Keratinocyte (primary cell): ENCODE data around the gene MUC5B. TPM values are rescaled to one million over a fixed set of nuclear protein-coding genes. Genes with fewer than 3 reads are reported as not detected.

ENCODE experiments used
- DNase-seq: peaks from one replicate; pipeline ENCODE4 v3.0.0-alpha.2; 2011; ENCODE audit warnings: low read depth, missing footprints, low spot score
- FAIRE-seq: peaks from 2 replicates; lab custom pipeline; 2011; peaks lifted over from hg19 to GRCh38; lab: Jason Lieb, UNC
- H2AFZ ChIP-seq: 2 replicates; pipeline ENCODE4 v1.6.0; 2012; ENCODE audit warnings: low read length, control low read depth, inconsistent platforms; ENCODE audit not compliant: control insufficient read depth
- H3K27ac ChIP-seq: 2 replicates; pipeline ENCODE4 v1.5.1; 2011; ENCODE audit warnings: low read length; ENCODE audit not compliant: control insufficient read depth, insufficient read depth
- H3K27me3 ChIP-seq: 3 replicates; pipeline ENCODE4 v1.6.0; 2011; ENCODE audit warnings: low read length; ENCODE audit not compliant: control insufficient read depth, insufficient read depth; ENCODE audit errors: extremely low read depth
- H3K36me3 ChIP-seq, 2 experiments: 2 replicates in 1 of 2; 3 replicates in 1 of 2; pipeline ENCODE4 v1.5.1; 2011; ENCODE audit warnings: low read length in 2 of 2, mild to moderate bottlenecking in 1 of 2; ENCODE audit not compliant: control insufficient read depth in 2 of 2, insufficient read depth in 2 of 2; ENCODE audit errors: extremely low read depth in 1 of 2
- H3K4me1 ChIP-seq: 3 replicates; pipeline ENCODE4 v1.5.1; 2011; ENCODE audit warnings: low read length; ENCODE audit not compliant: control insufficient read depth, insufficient read depth; ENCODE audit errors: extremely low read depth
- H3K4me2 ChIP-seq: 3 replicates; pipeline ENCODE4 v1.6.0; 2011; ENCODE audit warnings: low read depth, low read length; ENCODE audit not compliant: control insufficient read depth, insufficient read depth; ENCODE audit errors: extremely low read depth
- H3K4me3 ChIP-seq, 3 experiments: fragments of 200-600 bp in 1 of 3; sonication (generic) in 1 of 3; 2 replicates in 2 of 3; 3 replicates in 1 of 3; pipeline ENCODE4 v1.5.1; 2011 to 2016; ENCODE audit warnings: low read length in 3 of 3, mild to moderate bottlenecking in 3 of 3, control low read depth in 2 of 3, inconsistent platforms in 1 of 3, low read depth in 1 of 3, mixed read lengths in 1 of 3, mixed run types in 1 of 3, moderate library complexity in 1 of 3; ENCODE audit not compliant: control insufficient read depth in 2 of 3, insufficient read depth in 2 of 3; ENCODE audit errors: extremely low read depth in 1 of 3
- H3K79me2 ChIP-seq: 2 replicates; pipeline ENCODE4 v1.6.0; 2012; ENCODE audit warnings: low read length; ENCODE audit not compliant: control insufficient read depth, insufficient read depth
- H3K9ac ChIP-seq: 3 replicates; pipeline ENCODE4 v1.6.0; 2011; ENCODE audit warnings: low read length; ENCODE audit not compliant: control insufficient read depth, insufficient read depth; ENCODE audit errors: extremely low read depth
- H3K9me1 ChIP-seq: 3 replicates; pipeline ENCODE4 v1.6.0; 2011; ENCODE audit warnings: low read length; ENCODE audit not compliant: control insufficient read depth, insufficient read depth; ENCODE audit errors: extremely low read depth
- H3K9me3 ChIP-seq: 2 replicates; pipeline ENCODE4 v1.5.1; 2012; ENCODE audit warnings: low read depth, low read length; ENCODE audit not compliant: control insufficient read depth
- H4K20me1 ChIP-seq: 3 replicates; pipeline ENCODE4 v1.6.0; 2011; ENCODE audit warnings: low read length; ENCODE audit not compliant: control insufficient read depth, insufficient read depth; ENCODE audit errors: extremely low read depth
- CTCF ChIP-seq, 3 experiments: IDR thresholded peaks in 1 of 3; conservative IDR thresholded peaks in 1 of 3; optimal IDR thresholded peaks in 1 of 3; 2 replicates in 2 of 3; 3 replicates in 1 of 3; pipeline versions ENCODE3 to v1.5.1; 2011; ENCODE audit warnings: low read length in 3 of 3, mild to moderate bottlenecking in 3 of 3, moderate library complexity in 2 of 3, control low read depth in 1 of 3, inconsistent platforms in 1 of 3; ENCODE audit not compliant: insufficient read depth in 2 of 3; ENCODE audit errors: extremely low read depth in 1 of 3
- EZH2 ChIP-seq: IDR thresholded peaks from one replicate; pipeline ENCODE4 v1.6.1; 2012; ENCODE audit warnings: inconsistent platforms, mild to moderate bottlenecking, low read length, moderate library complexity
- dilution Hi-C: fragments of 300-500 bp; cut with MboI; formaldehyde crosslinking; loops from one replicate; pipeline ENCODE4 v1.7.0; 2020; ENCODE audit warnings: low sequenced_read_pairs; ENCODE audit not compliant: extremely low pct_ligation_motif_present
- polyA plus RNA-seq, 5 experiments: library from polyadenylated mRNA; depleted of rRNA in 3 of 5; stranded (reverse) in 3 of 5; stranded (forward) in 1 of 5; unstranded in 1 of 5; fragments of >200 nt; gene quantifications; 1 replicate in 1 of 5; 2 replicates in 3 of 5; 3 replicates in 1 of 5; pipeline versions ENCODE4 v1.2.1 to v1.2.3, GENCODE V29; 2011 to 2012; ENCODE audit warnings: missing spikeins in 2 of 5, low read depth in 1 of 5, low replicate concordance in 1 of 5

Gene MUC5B
- polyA plus RNA-seq, 1 donor (not counting 4 experiments of a cell fraction or from before 2014, with no cell fraction given): not detected

GRCh38 chr11:1235901-1236315, 13.0 kb downstream of the MUC5B start:
- FAIRE-seq (no peak), DNase-seq (no peak)
- Histone ChIP-seq H4K20me1 (no peaks in the 10 kb centered on the region), H3K27me3 (peaks cover 19% of the 10 kb centered on the region), H3K9me1 (no peaks in the 10 kb centered on the region), H3K27ac (no peak overlapping the region), H3K36me3 (no peaks in the 10 kb centered on the region), H3K9me3 (peaks cover 4% of the 10 kb centered on the region), H3K4me3 (no peak overlapping the region), H2AFZ (no peak overlapping the region), H3K4me2 (no peak overlapping the region), H3K4me1 (no peaks in the 10 kb centered on the region), H3K9ac (no peak overlapping the region), H3K79me2 (no peaks in the 10 kb centered on the region)
- TF ChIP-seq EZH2 (no peak), CTCF (optimal IDR thresholded peaks at IDR 0.05 in 1 of 3, IDR thresholded peaks at IDR 0.05 in 1 of 3, conservative IDR thresholded peaks at IDR 0.05 in 1 of 3; ENCODE audit: extremely low read depth in 1 of 3, insufficient read depth in 2 of 3, low read length in 3 of 3) (no peak)
- dilution Hi-C loops: no loop called here

DNA sequence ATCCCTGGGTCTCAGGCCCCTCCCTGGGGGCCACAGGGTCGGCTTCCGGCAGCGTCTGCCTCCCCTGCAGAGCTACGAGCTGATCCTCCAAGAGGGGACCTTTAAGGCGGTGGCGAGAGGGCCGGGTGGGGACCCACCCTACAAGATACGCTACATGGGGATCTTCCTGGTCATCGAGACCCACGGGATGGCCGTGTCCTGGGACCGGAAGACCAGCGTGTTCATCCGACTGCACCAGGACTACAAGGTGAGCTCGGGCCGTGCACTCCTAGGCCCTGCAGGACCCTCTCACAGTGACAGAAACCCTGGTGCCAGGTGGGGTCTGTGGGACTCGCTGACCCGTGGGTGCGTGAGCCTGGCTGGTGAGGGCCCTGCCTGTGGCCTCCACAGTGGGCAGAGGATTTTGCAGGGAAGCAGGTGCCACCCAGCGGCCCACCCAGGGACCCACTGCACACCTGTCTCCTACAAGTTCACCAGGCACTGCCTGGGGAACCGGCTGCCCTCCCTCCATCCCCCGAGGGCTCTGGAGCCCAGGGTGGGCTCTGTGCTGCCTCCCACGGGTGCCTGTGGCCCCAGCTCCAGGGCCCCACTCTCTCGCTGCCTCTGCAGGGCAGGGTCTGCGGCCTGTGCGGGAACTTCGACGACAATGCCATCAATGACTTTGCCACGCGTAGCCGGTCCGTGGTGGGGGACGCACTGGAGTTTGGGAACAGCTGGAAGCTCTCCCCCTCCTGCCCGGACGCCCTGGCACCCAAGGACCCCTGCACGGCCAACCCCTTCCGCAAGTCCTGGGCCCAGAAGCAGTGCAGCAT, 13.7 kb downstream of the MUC5B start:
- no peaks in the 10 kb centered on the region for H4K20me1 ChIP-seq
- H3K79me2 ChIP-seq: no peaks in the 10 kb centered on the region
- TF ChIP-seq CTCF (optimal IDR thresholded peaks at IDR 0.05 in 1 of 3, IDR thresholded peaks at IDR 0.05 in 1 of 3, conservative IDR thresholded peaks at IDR 0.05 in 1 of 3; ENCODE audit: extremely low read depth in 1 of 3, insufficient read depth in 2 of 3, low read length in 3 of 3) (no peak), EZH2 (no peak)
- DNase-seq (no peak), FAIRE-seq (no peak)
- dilution Hi-C loops: no loop called here
- H3K9me3 ChIP-seq: peaks cover 5% of the 10 kb centered on the region
- H3K9me1 ChIP-seq: no peaks in the 10 kb centered on the region
- no peak overlapping the region for H3K4me3 ChIP-seq
- no peak overlapping the region for H3K9ac ChIP-seq
- no peak overlapping the region for H3K4me2 ChIP-seq
- H3K4me1 ChIP-seq: no peaks in the 10 kb centered on the region
- no peak overlapping the region for H2AFZ ChIP-seq
- no peaks in the 10 kb centered on the region for H3K36me3 ChIP-seq
- H3K27ac ChIP-seq: no peak overlapping the region
- H3K27me3 ChIP-seq: peaks cover 13% of the 10 kb centered on the region
